Ureter (tissue), 1 donor: ENCODE data around the gene DBNL. TPM values are rescaled to one million over a fixed set of nuclear protein-coding genes. Genes with fewer than 3 reads are reported as not detected.

Source experiments
- DNase-seq: peaks from one replicate; pipeline ENCODE4 v3.0.0-alpha.2; 2020; ENCODE audit warnings: low spot score
- total RNA-seq: library from RNA; stranded (reverse); gene quantifications from one replicate; pipeline ENCODE4 v1.2.4, GENCODE V29; 2023
- donor health status: DM: yes; HTN: yes; CAD: no.

DBNL gene
- total RNA-seq, 1 donor from 2014 or later, result 107 TPM

DNA sequence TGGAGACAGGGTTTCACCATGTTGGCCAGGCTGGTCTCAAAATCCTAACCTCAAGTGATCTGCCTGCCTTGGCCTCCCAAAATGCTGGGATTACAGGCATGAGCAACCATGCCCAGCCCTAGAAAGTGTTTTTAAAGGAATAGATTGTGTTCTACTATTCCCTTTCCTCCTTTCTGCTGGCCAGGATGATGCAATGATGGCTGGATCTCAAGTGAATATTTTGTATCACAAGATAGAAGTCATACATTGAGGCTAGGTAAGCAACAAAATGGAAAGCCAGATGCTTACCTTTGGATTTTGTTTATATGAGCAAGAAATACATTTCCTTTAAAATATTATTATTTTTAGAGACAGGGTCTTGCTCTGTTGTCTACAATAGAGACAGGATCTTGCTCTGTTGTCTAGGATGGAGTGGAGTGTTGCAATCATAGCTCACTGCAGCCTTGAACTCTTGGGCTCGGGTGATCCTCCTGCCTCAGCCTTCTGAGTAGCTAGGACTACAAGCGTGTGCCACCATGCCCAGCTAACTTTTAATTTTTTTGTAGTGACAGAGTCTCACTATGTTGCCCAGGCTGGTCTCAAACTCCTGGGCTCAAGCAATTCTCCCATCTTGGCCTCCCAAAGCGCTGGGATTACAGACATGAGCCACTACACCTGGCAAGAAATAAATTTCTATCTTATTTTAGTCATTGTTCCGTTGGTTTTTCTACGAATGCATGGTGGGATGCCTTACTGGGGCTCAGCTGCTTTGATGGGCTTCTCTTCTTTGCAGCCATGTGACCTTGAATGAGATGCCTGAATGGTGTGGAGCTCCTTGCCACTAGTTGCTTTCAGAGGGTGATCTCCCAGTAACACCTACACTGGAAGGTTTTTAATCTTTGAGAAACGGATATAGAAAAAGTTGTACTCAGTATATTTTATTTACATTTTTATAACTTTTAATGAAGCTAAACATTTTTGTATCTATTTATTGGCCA, 53.9 kb downstream of the DBNL start:
- no peak for DNase-seq

DNA sequence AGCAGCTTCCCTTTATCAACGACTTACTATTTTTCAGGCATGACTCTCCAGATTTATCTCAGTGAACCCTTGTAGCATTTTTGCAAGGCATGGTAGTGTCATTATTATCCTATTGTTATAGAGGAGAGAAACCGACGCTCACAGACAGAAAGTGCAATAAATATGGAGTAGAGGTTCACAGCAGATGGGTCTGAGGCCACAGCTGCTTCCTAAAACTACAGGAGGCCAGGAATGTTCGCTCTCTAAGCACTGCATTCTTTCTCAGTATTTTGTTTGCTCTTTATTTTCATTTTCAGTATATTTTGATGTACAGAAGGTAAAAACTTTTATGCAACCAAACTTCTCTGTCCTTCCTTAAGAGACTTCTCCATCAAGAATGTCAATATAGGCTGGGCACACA, 55.2 kb downstream of the DBNL start:
- no peak for DNase-seq

DNA sequence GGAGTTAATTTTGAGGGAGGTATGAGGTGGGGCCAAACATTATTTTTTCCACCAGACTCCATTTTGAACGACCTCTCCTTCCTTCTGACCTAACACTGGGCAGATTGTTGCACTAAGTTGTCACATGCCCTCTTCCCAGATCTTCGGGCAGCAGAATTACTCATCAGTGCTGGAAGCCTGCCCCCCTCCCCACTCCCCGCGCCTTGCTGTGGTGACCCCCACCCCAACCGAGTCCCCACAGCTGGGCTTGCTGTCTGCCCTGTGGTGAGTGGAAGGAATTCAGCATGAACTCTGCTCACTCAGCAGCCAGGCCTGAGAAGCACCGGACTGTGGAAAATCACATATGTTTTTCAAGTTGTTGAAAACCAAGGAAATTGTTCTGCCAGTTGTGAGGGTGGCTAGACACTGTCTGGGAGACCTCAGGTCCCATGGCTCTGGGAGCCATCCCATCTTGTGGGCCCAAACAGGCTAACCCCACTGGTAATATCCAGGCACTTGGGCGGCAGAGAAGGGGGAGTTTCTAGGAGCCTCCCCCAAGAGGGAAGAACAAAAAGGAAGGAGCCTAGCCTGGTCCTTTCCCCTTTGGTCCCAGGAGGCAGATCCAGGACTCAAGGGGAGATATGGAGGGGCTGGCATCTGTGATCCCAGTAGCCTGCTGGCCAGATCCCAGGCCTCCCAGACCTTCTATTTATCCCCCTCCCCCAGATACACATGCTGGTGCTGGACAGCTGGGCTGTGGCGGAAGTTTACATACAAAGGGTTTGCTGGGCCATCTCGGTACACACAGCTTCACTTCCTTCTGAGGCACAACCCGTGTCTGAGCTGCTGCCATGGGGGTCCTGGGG, 56.2 kb downstream of the DBNL start:
- no peak for DNase-seq

DNA sequence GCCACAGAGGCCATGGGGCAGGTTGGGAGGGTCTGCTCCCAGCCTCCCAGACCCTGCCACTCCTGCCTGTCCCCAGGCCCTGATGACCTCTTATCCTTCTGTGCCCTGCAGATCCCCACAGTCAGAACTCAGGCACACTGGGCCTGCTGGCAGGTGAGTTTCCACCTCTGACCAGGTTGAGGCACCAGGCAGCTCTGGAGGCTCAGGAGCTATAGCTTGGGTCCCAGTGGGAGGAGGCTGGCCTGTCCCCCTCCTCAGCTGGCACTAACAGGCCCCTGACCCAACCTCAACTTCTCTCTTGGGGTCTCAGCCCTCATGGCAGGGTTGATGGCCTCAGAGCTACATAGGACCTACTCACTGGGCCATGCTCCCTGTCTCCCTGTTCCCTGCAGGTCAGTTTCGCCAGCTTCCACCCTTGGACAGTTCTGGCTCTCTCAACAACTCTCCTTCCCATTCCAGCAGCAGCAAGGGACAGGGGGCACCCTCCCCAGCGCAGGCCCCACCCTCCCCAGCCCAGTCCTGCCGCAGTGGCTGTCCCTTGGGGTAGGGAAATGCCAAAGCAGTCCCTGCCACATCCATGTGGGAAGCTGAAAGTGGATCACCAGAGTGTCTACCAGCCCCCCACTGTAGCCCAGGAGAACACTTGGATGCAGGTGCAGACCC, 56.9 kb downstream of the DBNL start:
- no peak for DNase-seq

DNA sequence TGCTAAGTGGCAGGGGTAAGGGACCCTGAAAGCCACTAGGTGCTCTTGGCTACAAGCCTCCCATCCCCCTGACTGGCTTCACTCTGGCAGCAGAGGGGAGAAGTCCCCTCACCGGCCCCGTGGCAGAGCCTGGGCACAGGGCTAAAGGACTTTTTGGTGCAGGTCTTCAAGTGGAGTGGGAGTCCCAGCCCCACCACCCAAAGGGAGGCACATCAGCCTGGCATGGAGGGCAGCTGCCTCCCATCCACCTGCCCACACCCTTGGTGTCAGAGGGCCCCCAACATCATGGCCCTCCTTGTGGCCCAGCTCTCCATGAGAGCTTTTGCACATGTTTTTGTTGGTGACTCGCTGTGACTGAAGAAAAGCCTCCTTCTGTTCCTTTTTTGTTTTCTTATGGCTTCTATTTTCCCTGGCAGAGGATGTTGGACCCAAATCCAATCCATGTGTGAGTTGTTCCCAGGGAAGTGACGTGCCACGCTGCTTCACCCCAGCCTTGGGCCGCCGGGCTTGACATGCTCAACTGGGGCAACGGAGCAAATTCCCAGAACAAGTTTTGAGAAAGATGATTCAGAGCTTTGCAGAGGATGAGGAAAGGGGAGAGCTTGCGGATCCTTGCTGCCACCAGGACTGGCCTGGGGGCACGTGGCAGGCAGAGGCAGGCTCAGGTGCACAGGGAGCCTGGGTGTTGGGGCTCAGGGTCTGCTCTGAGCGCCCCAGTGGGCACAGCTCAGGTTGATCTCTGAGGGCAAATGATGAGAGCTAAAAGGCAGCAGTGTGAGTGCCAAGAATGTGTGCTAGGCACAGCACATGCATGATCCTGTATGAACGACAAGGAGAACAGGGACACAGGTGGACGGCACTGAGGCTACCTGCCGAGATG, 57.7 kb downstream of the DBNL start:
- no peak for DNase-seq

DNA sequence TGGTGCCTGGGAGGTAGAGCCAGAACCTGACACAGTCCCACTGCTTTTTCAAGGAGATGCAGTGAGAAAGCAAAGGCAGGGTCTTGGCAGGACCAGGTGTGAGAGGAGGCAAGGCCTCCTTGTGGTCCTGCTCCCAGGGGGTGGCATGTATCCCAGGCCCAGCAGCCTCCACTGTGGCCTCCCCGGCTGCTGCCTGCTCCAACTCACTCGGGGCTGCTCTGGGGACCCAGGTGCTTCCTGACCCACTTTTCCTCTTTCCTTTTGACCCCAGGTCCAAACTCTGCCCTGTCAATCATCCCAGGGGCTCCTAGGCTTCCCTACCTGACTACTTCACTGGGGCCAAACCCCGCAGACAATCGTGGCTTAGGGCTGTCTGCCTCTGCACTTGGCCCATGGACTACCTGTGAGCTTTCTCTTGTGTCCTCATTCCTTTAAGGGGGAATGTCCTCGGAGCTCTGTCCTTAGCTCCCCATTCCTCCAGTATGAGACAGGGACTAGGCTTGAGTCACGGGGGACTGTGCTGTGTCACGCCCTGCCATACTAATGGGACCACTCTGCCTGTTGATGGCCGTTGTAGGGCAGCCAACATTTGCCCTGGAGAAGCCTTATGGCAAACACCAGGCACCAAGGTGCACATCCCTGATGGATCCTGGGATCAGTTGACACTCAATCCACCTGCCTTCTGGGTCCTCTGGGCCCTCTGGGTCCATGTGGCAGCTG, 58.5 kb downstream of the DBNL start:
- DNase-seq, result no peak

DNA sequence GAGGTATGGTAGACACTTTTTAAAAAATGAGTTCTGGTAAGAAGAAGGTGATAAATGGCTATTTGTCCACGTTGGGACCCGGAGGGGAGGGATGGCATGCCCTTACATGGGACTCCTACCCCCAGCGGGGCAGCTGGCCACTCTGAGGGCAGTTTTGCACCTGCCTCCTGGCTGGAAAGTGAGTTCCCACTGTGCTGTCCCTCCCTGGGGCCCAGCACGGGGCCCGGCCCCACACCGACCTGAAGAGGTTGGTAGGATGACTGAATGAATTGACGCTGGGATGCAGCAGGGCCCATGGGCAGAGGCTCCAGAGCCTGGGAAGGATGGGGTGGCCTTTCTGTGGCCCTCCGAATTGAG, 59.0 kb downstream of the DBNL start:
- DNase-seq, result no peak

DNA sequence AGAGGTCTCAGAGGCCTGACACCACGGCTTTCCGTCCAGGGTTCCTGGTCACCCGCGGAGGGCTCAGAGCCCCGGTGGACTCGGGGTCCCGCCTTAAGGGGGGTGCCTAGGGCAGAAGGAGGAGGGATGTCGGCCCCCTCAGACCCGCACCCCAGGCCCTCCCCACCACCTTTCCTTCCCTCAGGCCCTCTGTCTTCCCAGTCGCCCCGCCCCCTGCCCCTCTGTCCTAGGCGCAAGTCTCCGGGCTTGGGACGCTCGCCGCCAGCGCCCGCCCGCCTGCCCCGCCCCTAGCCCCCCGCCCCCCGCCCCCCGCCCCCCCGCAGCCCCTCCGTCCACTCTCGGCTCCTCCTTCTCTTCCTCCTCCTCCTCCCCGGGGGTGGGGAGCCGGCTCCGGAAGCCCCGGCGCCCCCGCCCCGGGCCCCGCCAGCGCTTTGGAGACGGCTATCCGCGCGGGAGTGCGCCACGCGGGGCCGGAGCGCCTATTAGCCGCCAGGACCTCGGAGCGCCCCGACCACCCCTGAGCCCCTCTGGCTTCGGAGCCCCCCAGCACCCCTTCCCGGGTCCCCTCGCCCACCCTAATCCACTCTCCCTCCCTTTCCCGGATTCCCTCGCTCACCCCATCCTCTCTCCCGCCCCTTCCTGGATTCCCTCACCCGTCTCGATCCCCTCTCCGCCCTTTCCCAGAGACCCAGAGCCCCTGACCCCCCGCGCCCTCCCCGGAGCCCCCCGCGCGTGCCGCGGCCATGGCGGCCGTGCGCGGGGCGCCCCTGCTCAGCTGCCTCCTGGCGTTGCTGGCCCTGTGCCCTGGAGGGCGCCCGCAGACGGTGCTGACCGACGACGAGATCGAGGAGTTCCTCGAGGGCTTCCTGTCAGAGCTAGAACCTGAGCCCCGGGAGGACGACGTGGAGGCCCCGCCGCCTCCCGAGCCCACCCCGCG, 59.7 kb downstream of the DBNL start, which contains the start of gene AEBP1:
AEBP1 (plus strand) TSS at position 423 of the 937 bp plus-strand sequence; CDS start at position 744, 321 bp downstream.
- DNase-seq, result no peak

DNA sequence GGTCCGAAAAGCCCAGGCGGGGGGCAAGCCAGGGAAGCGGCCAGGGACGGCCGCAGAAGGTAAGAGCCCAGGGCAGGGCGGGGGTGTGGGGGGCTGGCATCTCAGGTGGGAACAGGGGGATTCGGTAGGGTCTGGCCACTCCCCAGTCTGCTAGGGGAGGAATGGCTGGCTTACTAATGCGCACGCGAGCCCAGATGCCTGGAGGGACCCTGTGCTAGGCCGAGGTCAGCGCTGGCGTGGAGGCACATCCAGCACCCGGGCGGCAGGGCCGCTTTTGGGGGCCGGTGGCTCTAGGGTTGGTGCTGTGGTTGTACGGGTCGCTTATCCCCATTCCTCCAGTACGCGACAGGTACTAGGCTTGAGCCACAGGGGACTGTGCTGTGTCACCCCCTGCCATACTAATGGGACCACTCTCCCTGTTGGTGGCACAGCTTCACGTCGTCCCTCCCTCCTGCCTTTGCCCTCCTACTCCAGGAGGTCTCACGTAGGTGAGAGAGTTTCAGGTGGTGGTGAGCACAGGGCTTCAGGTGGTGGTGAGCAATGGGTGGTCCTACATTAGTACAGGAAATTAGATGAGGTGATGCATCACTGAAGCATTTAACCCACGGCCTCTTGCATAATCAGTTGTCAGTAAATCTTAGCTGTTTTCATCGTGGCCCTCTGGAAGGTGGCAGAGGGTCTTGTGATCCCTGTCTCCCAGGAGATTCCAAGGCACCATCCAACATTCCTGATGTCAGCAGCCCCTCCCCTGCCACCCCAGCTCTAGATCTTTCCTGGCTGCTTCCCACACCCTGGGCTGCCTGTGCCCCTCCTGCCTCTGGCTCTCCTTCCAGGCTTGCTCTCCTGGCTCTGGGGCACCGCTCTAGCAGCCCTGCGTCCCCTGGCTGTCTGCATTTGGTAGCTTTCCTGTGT, 60.6 kb downstream of the DBNL start:
- no peak for DNase-seq

DNA sequence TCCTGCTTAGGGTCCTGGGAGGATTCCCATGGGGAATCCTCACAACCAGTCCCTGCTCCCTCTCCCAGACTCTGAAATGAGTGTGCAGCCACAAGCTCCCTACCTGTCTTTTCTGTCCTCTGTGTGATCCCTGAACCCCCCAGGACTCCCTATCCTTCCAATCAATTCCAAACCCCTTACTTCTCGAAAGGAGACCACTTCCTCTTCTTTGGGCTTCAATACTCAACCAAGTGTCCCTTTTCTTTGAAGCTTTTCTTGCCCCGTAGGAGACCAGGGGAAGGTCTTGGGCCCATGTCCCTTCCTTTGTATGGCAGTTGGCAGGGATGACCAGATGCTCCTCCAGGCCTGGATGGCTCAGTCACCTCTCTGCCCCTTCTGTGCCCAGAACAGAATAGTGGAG, 61.3 kb downstream of the DBNL start:
- DNase-seq, result no peak

DNA sequence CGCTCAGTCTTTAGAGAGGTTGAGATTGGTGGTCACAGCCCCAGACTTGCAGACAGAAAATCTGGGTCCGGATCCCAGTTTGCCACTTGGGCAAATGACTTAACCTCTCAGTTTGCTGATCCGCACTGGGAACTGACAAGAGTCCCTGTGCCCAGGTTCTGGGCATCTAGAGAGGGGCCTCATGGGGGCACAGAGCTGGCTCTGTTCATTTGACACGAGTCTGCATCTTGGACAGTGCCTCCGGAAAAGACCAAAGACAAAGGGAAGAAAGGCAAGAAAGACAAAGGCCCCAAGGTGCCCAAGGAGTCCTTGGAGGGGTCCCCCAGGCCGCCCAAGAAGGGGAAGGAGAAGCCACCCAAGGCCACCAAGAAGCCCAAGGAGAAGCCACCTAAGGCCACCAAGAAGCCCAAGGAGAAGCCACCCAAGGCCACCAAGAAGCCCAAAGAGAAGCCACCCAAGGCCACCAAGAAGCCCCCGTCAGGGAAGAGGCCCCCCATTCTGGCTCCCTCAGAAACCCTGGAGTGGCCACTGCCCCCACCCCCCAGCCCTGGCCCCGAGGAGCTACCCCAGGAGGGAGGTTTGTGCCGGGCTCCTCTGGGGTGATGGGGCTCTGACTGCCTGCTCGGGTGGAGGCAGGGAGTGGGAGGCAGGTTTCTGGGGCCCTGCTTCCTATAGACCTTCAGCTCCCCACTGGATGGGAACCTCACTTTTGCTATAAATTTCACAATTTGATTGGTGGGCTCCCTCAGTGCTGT, 62.0 kb downstream of the DBNL start:
- DNase-seq, result no peak

DNA sequence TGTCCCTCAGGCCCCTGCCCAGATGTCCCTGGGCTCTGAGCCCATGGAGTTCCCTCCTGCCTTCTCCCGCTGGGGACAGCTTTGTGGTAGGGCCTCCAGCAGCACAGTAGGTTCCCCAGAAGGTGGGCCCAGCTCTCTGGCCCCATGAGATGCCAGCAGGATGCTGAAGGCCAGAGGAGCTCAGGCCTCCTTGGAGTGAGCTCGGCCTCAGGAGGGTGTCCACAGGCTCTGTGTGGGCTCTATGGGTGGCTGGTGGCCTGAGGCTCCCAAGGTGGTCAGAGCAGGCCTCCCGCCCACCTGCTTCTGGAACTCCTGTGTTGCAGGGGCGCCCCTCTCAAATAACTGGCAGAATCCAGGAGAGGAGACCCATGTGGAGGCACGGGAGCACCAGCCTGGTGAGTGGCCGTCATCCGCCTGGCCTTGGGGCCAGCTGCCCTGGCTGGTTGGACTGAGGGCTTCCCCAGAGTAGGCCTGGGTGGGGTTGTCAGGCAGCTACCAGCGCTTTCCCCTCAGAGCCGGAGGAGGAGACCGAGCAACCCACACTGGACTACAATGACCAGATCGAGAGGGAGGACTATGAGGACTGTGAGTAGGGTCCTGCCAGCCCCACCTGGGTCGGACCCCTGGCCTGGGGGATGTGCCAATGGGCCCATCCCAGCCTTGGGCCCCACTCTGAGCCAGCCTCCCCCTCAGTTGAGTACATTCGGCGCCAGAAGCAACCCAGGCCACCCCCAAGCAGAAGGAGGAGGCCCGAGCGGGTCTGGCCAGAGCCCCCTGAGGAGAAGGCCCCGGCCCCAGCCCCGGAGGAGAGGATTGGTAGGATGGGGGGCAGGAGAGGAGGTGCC, 62.8 kb downstream of the DBNL start:
- no peak for DNase-seq

DNA sequence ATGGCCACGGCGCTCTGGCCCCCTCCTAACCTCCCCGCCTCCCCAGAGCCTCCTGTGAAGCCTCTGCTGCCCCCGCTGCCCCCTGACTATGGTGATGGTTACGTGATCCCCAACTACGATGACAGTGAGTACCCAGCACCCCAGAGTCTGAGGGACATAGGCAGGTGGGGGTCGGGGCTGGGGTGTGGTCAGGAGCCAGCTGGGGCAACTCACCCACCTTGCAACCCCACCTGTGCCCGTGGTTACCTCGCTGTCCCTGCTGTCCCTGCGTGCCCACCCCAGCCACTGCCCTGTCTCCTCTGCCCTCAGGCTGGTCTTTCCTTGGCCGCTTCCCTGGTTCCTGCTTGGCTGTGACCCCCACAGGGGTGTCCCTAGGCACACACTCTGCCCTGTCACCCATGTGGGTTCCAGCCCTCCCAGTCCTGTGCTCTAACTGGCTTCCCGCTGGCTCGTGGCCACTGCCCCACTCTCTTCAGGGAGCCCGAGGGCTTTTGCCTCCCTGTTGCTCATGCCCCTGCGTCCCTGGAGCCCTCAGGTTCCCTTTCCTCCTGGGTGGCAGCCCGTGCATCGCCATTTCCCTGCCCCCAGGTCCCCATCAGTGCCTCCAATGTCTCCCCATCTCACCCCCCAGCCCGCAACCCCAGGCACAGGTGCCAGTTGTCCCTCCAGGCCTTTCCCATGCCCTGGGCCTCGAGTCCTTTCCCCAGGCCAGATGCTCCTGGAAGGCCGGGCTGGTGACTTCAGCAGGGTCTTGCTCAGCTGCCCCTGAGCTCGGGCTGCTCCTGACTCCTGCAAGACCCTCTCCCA, 63.7 kb downstream of the DBNL start:
- no peak for DNase-seq

DNA sequence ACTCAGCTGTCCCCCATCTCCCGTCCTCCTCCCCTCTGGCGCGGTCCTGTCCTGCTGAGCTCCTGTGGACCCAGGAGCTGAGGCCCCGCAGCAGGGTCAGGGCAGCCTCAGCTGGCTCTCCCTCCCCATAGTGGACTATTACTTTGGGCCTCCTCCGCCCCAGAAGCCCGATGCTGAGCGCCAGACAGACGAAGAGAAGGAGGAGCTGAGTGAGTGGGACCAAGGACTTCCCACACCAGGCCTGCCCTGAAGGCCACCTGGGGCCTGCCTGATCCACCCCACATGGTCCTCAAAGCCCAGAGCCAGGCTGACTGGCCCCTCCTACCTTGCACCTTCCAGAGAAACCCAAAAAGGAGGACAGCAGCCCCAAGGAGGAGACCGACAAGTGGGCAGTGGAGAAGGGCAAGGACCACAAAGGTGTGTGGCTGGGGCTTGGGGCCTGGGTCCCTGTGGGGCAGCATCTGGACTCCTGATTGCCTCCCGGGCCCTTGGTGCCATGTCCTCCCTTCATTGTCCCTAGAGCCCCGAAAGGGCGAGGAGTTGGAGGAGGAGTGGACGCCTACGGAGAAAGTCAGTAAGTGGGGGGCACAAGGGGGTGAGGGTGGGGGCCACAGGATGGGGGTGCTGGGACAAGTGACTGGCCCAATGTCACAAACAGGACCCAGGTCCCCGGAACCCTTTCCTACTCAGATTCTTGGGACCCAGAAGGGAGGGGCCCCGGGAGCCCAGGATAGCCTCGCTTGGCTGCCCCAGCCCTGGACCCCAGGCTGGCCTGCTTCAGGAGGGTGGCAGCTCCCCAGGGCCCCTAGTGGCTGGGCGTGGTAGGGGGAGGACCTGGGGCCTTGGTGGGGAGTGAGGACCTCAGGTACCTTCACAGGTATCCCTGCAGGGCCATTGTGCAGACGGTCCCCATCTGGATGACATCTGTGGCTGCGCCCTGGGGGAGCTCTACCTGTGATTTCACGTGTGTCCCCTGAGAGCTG, 64.6 kb downstream of the DBNL start:
- DNase-seq, result no peak
